DND-41 (cell line): ENCODE results near the gene ENDOD1.

Source experiments
- EZH2 ChIP-seq: IDR thresholded peaks from 3 replicates; pipeline ENCODE4 v1.6.1; 2012; ENCODE audit warnings: borderline replicate concordance, low read depth, mild to moderate bottlenecking, moderate library complexity, low read length, inconsistent platforms; ENCODE audit not compliant: severe bottlenecking
- TF ChIP-seq, protein P1 (sequence below): IDR thresholded peaks from 2 replicates; pipeline ENCODE4 v1.5.1; 2012; ENCODE audit warnings: borderline replicate concordance, low read length, moderate library complexity, mild to moderate bottlenecking; ENCODE audit not compliant: poor library complexity, severe bottlenecking; ENCODE audit errors: extremely low read depth

DNA sequence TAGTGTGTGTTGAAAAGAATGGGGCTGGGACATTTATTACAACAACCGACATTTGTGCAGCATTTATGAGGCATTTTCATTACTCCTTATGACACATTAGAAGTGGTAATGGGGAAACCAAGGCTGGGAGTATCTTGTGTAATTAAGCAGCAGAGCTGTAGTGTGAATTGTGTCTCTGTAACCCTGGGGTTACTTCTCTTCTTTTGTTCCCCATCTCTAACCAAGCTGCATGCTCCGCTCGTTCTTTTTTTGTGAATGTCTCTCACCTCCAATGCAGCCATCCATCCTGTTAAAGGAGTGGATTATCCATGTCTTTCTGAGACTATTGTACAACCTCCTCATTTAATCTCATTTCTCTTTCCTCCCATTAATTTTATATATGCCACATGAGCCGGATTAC lies 65.7 kb downstream of the ENDOD1 start:
- TF ChIP-seq, protein P1, sequence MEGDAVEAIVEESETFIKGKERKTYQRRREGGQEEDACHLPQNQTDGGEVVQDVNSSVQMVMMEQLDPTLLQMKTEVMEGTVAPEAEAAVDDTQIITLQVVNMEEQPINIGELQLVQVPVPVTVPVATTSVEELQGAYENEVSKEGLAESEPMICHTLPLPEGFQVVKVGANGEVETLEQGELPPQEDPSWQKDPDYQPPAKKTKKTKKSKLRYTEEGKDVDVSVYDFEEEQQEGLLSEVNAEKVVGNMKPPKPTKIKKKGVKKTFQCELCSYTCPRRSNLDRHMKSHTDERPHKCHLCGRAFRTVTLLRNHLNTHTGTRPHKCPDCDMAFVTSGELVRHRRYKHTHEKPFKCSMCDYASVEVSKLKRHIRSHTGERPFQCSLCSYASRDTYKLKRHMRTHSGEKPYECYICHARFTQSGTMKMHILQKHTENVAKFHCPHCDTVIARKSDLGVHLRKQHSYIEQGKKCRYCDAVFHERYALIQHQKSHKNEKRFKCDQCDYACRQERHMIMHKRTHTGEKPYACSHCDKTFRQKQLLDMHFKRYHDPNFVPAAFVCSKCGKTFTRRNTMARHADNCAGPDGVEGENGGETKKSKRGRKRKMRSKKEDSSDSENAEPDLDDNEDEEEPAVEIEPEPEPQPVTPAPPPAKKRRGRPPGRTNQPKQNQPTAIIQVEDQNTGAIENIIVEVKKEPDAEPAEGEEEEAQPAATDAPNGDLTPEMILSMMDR = no peak
- no peak for TF ChIP-seq EZH2
